Measurements from ENCODE around the gene CD300C.
"Not testable (repeated sequence)": the region's sequence is repeated elsewhere in the genome, so short reads cannot be mapped to it uniquely, and the experiment has no call there.

The CD300C gene

GRCh38 chr17:74529243-74529642 is 16.7 kb downstream of the CD300C start:
- DNase-seq: no peak

GRCh38 chr17:74528491-74529199 is 17.3 kb downstream of the CD300C start:
- DNase-seq: no peak

GRCh38 chr17:74527756-74528155 is 18.2 kb downstream of the CD300C start:
- no peak for DNase-seq

GRCh38 chr17:74527081-74527480 is 18.8 kb downstream of the CD300C start:
- no peak for DNase-seq

GRCh38 chr17:74526681-74527080 is 19.2 kb downstream of the CD300C start:
- DNase-seq: no peak

GRCh38 chr17:74525781-74526288 is 20.1 kb downstream of the CD300C start:
- no peak for DNase-seq

GRCh38 chr17:74525465-74525725 is 20.5 kb downstream of the CD300C start:
- DNase-seq: no peak

- no peak for DNase-seq
Measured at GRCh38 chr17:74524653-74525464, 21.1 kb downstream of the CD300C start.

GRCh38 chr17:74523308-74523707 is 22.6 kb downstream of the CD300C start:
- DNase-seq: no peak

GRCh38 chr17:74522381-74523105 is 23.4 kb downstream of the CD300C start:
- no peak for DNase-seq

GRCh38 chr17:74521701-74522201 is 24.2 kb downstream of the CD300C start:
- no peak for DNase-seq

- DNase-seq: no peak
Measured at GRCh38 chr17:74520790-74521480, 25.0 kb downstream of the CD300C start.

GRCh38 chr17:74520016-74520434 is 25.9 kb downstream of the CD300C start:
- no peak for DNase-seq

GRCh38 chr17:74518413-74518981 is 27.4 kb downstream of the CD300C start:
- DNase-seq: not testable (repeated sequence)

- no peak for DNase-seq
Measured at GRCh38 chr17:74516561-74517328, 29.2 kb downstream of the CD300C start.

GRCh38 chr17:74515941-74516340 is 30.0 kb downstream of the CD300C start:
- DNase-seq: no peak

GRCh38 chr17:74514632-74515334 is 31.1 kb downstream of the CD300C start:
- DNase-seq: no peak

- DNase-seq: no peak
Measured at GRCh38 chr17:74513987-74514631, 31.8 kb downstream of the CD300C start.

GRCh38 chr17:74512624-74513091 is 33.3 kb downstream of the CD300C start:
- no peak for DNase-seq

- DNase-seq: no peak
Measured at GRCh38 chr17:74512036-74512435, 33.9 kb downstream of the CD300C start.

All from stimulated activated CD4-positive, alpha-beta T cell treated with anti-CD3 and anti-CD28 coated beads, Interleukin-12 subunit alpha, Interleukin-12 subunit beta, amount 100 ng/mL, for 4 hours (primary cell).